OCI-LY3 (cell line): Measurements from ENCODE around the gene DSE.

ENCODE experiments used
- EZH2phosphoT487 ChIP-seq: fragments of 200-600 bp; shearing (Covaris generic); IDR thresholded peaks from 2 replicates; pipeline ENCODE4 v1.6.1; 2018; ENCODE audit warnings: antibody characterized with exemption, mixed run types, low read depth
- TF ChIP-seq, protein P1 (sequence below): fragments of 200-600, 300-600 bp; sonication (generic); IDR thresholded peaks from 2 replicates; pipeline ENCODE4 v1.5.1; 2014; ENCODE audit warnings: antibody characterized with exemption, low read length, low read depth

DNA sequence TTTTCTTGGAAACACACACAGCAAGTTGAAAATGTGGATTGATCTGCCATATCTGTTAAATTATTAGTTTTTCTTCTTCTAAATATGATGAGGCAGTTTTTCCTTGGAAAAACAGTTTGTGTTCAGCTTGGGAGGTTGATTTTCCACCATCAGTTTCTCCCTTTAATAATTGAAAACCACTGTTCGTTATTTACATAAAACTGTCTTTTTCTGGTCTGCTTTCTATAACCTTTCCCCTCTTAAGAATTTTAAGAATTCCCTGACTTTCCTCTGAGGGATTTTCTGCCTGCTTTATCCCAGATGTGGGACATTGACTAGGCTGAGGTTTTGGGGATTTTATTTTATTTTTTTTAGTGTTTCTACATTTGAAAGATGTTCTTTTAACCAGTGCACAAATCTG, 27.2 kb downstream of the DSE start:
- TF ChIP-seq, protein P1, sequence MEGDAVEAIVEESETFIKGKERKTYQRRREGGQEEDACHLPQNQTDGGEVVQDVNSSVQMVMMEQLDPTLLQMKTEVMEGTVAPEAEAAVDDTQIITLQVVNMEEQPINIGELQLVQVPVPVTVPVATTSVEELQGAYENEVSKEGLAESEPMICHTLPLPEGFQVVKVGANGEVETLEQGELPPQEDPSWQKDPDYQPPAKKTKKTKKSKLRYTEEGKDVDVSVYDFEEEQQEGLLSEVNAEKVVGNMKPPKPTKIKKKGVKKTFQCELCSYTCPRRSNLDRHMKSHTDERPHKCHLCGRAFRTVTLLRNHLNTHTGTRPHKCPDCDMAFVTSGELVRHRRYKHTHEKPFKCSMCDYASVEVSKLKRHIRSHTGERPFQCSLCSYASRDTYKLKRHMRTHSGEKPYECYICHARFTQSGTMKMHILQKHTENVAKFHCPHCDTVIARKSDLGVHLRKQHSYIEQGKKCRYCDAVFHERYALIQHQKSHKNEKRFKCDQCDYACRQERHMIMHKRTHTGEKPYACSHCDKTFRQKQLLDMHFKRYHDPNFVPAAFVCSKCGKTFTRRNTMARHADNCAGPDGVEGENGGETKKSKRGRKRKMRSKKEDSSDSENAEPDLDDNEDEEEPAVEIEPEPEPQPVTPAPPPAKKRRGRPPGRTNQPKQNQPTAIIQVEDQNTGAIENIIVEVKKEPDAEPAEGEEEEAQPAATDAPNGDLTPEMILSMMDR: no peak
- no peak for TF ChIP-seq EZH2phosphoT487
